Smooth muscle cell (in vitro differentiated cells): ENCODE measurements around the gene NDUFS4. TPM values are rescaled to one million over a fixed set of nuclear protein-coding genes. Genes with fewer than 3 reads are reported as not detected.
A peak's percentile ranks its signal among the peaks of the same experiment; 100 is the strongest.

Experiments
- DNase-seq: peaks from one replicate; lab custom pipeline; 2025; ENCODE audit not compliant: unreplicated experiment; lab: John Stamatoyannopoulos, UW
- H2AFZ ChIP-seq: fragments of 200-600 bp; sonication (generic); 2 replicates; pipeline ENCODE4 v1.6.0; 2016; ENCODE audit warnings: antibody characterized with exemption, low read depth, mild to moderate bottlenecking
- H3F3A ChIP-seq: fragments of 200-600 bp; sonication (generic); 2 replicates; pipeline ENCODE4 v1.6.0; 2017; ENCODE audit warnings: antibody characterized with exemption, low read depth
- H3K27ac ChIP-seq: fragments of 200-600 bp; sonication (generic); 2 replicates; pipeline ENCODE4 v1.5.1; 2016; ENCODE audit warnings: low read depth, mild to moderate bottlenecking
- H3K27me3 ChIP-seq: fragments of 200-600 bp; sonication (generic); 2 replicates; pipeline ENCODE4 v1.6.1; 2016; ENCODE audit warnings: low read depth, mild to moderate bottlenecking
- H3K36me3 ChIP-seq: fragments of 200-600 bp; sonication (generic); 2 replicates; pipeline ENCODE4 v1.5.1; 2016; ENCODE audit warnings: low read depth
- H3K4me1 ChIP-seq: fragments of 200-600 bp; sonication (generic); 2 replicates; pipeline ENCODE4 v1.5.1; 2016; ENCODE audit warnings: low read depth
- H3K4me2 ChIP-seq: fragments of 200-600 bp; sonication (generic); 2 replicates; pipeline ENCODE4 v1.6.0; 2016; ENCODE audit warnings: mild to moderate bottlenecking
- H3K4me3 ChIP-seq: fragments of 200-600 bp; sonication (generic); 2 replicates; pipeline ENCODE4 v1.5.1; 2016; ENCODE audit warnings: mild to moderate bottlenecking
- H3K79me2 ChIP-seq: fragments of 200-600 bp; sonication (generic); 2 replicates; pipeline ENCODE4 v1.6.0; 2016; ENCODE audit warnings: low read depth, mild to moderate bottlenecking
- H3K9ac ChIP-seq: fragments of 200-600 bp; sonication (generic); 2 replicates; pipeline ENCODE4 v1.6.0; 2016; ENCODE audit warnings: low read depth
- H3K9me3 ChIP-seq: fragments of 200-600 bp; sonication (generic); replicated peaks from 2 replicates; pipeline ENCODE4 v1.5.1; 2016; ENCODE audit warnings: low read depth
- H4K20me1 ChIP-seq: fragments of 200-600 bp; sonication (generic); 2 replicates; pipeline ENCODE4 v1.6.0; 2016; ENCODE audit warnings: low read depth
- WGBS: methylation state at CpG from one replicate; pipeline ENCODE4 v1.1.7; 2016; ENCODE audit warnings: low lambda C conversion rate; 5-methylcytosine and 5-hydroxymethylcytosine counted together
- polyA plus RNA-seq: library from polyadenylated mRNA; unstranded; fragments of >200 nt; fragmentation: Nextera tagmentation; extraction: Ambion mirVana; gene quantifications from 2 replicates; pipeline ENCODE4 v1.2.1, GENCODE V29; 2016
- total RNA-seq: library from RNA; depleted of rRNA; stranded (reverse); fragments of >200 nt; gene quantifications from 2 replicates; pipeline ENCODE4 v1.2.3, GENCODE V29; 2014
- TF ChIP-seq, protein P1 (sequence below): fragments of 200-600 bp; sonication (generic); IDR thresholded peaks from 2 replicates; pipeline ENCODE4 v1.5.1; 2017; ENCODE audit warnings: borderline replicate concordance, mild to moderate bottlenecking, antibody characterized with exemption; ENCODE audit not compliant: insufficient read depth, poor library complexity, severe bottlenecking

Gene NDUFS4
- total and polyA plus RNA-seq, 2 experiments from 2014 or later: 182 to 218 TPM

DNA sequence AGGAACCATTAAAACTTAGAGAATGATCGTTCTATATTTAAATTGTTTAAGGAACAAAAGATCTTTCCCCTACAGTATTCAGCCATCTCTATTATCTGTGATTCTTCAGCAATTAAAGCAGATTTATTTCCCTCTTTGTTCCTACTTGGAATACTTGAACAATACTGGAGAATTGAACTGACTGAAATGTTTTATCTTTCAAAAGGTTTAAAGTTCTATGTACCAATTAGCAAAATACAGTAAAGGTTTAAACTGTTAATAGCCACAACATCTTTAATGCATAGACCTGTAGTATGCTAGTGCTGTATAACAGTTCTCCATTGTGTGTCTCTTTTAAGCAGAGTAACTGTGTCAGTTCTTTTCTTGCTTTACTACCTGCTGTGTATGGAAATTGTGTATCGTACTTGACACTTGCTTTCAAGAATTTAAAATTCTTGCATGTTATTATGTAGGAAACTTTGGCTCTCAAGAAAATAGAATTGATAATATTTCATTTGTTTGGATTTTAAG, 54.0 kb downstream of the NDUFS4 start:
- Histone ChIP-seq H3K4me2 (no peak overlapping the region), H3K9me3 (no peaks in the 10 kb centered on the region), H4K20me1 (peaks cover 62% of the 10 kb centered on the region), H3F3A (no peaks in the 10 kb centered on the region), H3K79me2 (peaks cover 31% of the 10 kb centered on the region), H3K27me3 (no peaks in the 10 kb centered on the region), H2AFZ (no peak overlapping the region), H3K9ac (no peak overlapping the region), H3K4me3 (no peak overlapping the region), H3K4me1 (peaks cover 31% of the 10 kb centered on the region), H3K36me3 (no peaks in the 10 kb centered on the region), H3K27ac (peak overlapping the region; percentile 56)
- 79% methylated on average over 2 of the region's 2 CpGs for WGBS
- DNase-seq: no peak
- TF ChIP-seq, protein P1, sequence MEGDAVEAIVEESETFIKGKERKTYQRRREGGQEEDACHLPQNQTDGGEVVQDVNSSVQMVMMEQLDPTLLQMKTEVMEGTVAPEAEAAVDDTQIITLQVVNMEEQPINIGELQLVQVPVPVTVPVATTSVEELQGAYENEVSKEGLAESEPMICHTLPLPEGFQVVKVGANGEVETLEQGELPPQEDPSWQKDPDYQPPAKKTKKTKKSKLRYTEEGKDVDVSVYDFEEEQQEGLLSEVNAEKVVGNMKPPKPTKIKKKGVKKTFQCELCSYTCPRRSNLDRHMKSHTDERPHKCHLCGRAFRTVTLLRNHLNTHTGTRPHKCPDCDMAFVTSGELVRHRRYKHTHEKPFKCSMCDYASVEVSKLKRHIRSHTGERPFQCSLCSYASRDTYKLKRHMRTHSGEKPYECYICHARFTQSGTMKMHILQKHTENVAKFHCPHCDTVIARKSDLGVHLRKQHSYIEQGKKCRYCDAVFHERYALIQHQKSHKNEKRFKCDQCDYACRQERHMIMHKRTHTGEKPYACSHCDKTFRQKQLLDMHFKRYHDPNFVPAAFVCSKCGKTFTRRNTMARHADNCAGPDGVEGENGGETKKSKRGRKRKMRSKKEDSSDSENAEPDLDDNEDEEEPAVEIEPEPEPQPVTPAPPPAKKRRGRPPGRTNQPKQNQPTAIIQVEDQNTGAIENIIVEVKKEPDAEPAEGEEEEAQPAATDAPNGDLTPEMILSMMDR: no peak

DNA sequence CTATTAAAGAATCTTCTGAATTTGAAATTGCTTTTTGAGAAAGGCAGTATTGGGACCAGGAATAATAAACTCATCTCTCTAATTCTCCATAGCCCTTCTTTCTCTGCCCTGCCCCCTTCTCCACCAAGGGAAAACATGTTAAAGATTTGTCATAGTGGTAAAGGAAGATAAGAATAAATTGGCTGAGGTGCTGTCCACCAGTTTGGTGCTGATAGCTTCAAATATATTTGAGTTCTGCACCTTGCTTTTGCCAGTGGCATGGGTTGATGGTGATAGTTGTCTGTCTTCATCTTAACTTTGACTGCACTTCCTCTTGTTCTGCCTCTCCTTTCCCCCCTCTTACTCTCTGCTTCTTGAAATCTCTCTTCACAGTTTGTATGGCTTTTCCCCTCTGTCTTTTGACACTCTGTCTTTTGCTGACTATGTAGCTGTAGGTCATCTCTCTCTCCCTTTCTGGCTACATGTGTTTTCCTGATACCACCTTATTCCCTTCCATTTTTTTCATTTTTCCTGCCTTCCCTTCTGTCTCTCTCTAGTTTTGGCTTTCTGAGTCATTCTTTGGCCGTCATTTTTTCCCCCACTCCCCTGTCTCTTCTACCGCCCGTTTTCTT, 56.6 kb downstream of the NDUFS4 start:
- H3K36me3 ChIP-seq: no peaks in the 10 kb centered on the region
- H3F3A ChIP-seq: no peaks in the 10 kb centered on the region
- no peak overlapping the region for H2AFZ ChIP-seq
- 93% methylated on average over 3 of the region's 3 CpGs for WGBS
- H3K4me2 ChIP-seq: no peak overlapping the region
- no peaks in the 10 kb centered on the region for H3K9me3 ChIP-seq
- no peak overlapping the region for H3K4me3 ChIP-seq
- no peak overlapping the region for H3K9ac ChIP-seq
- no peak overlapping the region for H3K27ac ChIP-seq
- peaks cover 66% of the 10 kb centered on the region for H4K20me1 ChIP-seq
- no peak for DNase-seq
- H3K79me2 ChIP-seq: peaks cover 46% of the 10 kb centered on the region
- no peaks in the 10 kb centered on the region for H3K27me3 ChIP-seq
- H3K4me1 ChIP-seq: peaks cover 26% of the 10 kb centered on the region
- TF ChIP-seq, protein P1: no peak

DNA sequence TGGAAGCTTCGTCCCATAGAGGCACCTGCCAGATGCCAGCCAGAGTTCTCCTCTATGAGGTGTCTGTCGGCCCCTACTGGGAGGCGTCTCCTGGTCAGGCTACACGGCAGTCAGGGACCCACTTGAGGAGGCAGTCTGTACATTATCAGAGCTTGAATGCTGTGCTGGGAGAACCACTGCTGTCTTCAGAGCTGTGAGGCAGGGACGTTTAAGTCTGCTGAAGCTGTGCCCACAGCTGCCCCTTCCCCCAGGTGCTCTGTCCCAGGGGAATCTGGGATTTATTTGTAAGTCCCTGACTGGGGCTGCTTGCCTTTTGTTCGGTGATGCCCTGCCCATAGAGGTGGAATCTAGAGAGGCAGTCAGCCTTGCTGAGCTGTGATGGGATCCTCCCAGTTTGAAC, 70.8 kb downstream of the NDUFS4 start:
- 98% methylated on average over 6 of the region's 6 CpGs for WGBS
- H3K27me3 ChIP-seq: no peaks in the 10 kb centered on the region
- H3K9me3 ChIP-seq: no peaks in the 10 kb centered on the region
- H3K4me3 ChIP-seq: no peak overlapping the region
- peaks cover 45% of the 10 kb centered on the region for H3K79me2 ChIP-seq
- H3K4me2 ChIP-seq: no peak overlapping the region
- no peaks in the 10 kb centered on the region for H3K36me3 ChIP-seq
- H4K20me1 ChIP-seq: peaks cover 11% of the 10 kb centered on the region
- TF ChIP-seq, protein P1: no peak
- DNase-seq: no peak
- H3F3A ChIP-seq: no peaks in the 10 kb centered on the region
- no peak overlapping the region for H3K27ac ChIP-seq
- H2AFZ ChIP-seq: no peak overlapping the region
- no peak overlapping the region for H3K9ac ChIP-seq
- no peaks in the 10 kb centered on the region for H3K4me1 ChIP-seq

DNA sequence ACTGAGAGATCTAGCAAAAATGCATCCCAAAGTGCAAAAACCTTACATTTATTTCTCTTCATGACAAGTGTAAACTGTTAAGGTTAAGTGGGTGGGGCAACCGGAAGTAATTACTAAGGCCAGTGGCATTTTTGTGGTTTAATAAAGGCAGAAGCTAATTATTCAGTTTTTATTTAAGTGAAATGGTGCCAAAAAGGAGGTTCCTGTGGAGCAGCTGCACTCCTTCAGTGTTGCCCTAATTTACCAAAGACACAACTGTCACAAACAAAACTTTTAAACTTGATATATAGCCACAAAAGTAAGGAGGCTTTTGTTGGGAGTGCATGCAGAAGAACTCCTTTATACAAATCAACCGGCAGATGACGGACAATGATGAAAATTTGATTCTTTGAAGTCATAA, 81.6 kb downstream of the NDUFS4 start:
- H3K4me2 ChIP-seq: no peak overlapping the region
- TF ChIP-seq, protein P1: no peak
- peaks cover 23% of the 10 kb centered on the region for H3K4me1 ChIP-seq
- H3K9me3 ChIP-seq: no peaks in the 10 kb centered on the region
- H3K27ac ChIP-seq: no peak overlapping the region
- H3K36me3 ChIP-seq: no peaks in the 10 kb centered on the region
- no peak overlapping the region for H3K9ac ChIP-seq
- no peak overlapping the region for H3K4me3 ChIP-seq
- H3F3A ChIP-seq: no peaks in the 10 kb centered on the region
- H4K20me1 ChIP-seq: peaks cover 8% of the 10 kb centered on the region
- 52% methylated on average over 3 of the region's 3 CpGs for WGBS
- H2AFZ ChIP-seq: no peak overlapping the region
- H3K27me3 ChIP-seq: no peaks in the 10 kb centered on the region
- no peaks in the 10 kb centered on the region for H3K79me2 ChIP-seq
- no peak for DNase-seq
